Right lobe of liver (tissue), 4 donors: ENCODE results near the gene DLG2.
"Not testable (repeated sequence)": the region's sequence is repeated elsewhere in the genome, so short reads cannot be mapped to it uniquely, and the experiment has no call there.

Experiments used
- CTCF ChIP-seq, 4 donors: fragments of 200-600 bp in 3 of 4; fragments of 450-650 bp in 1 of 4; IDR thresholded peaks; one replicate each; pipeline versions ENCODE4 v1.5.1 to v1.8.0; 2016 to 2022; ENCODE audit warnings: antibody characterized with exemption in 4 of 4, mild to moderate bottlenecking in 2 of 4
- POLR2A ChIP-seq: fragments of 450-650 bp; IDR thresholded peaks from one replicate; pipeline ENCODE4 v1.6.1; 2017; ENCODE audit warnings: antibody characterized with exemption, mild to moderate bottlenecking
- donor health status: DM: no; HTN: no; CAD: no.
- donor health status: DM: no; HTN: no; CAD: no.
- donor health status: DM: no; HTN: yes; CAD: no.

GRCh38 chr11:83422641-83423040 lies 2204.5 kb downstream of the DLG2 start:
- TF ChIP-seq CTCF (IDR thresholded peaks at IDR 0.05); POLR2A: not testable (repeated sequence)
